ENCODE results near the gene FCRL5. TPM values are rescaled to one million over a fixed set of nuclear protein-coding genes. Genes with fewer than 3 reads are reported as not detected.

The FCRL5 gene
- polyA plus RNA-seq, 4 donors = 0.05 to 0.07 (median 0.06) TPM

Other genes starting within 250 kb of the FCRL5 start
- not detected for gene FCRL4, start 45.6 kb upstream of the FCRL5 start, polyA plus RNA-seq (ENCODE audit: insufficient read length in 4 of 4)
- gene FCRL3, start 148.3 kb upstream of the FCRL5 start, polyA plus RNA-seq (ENCODE audit: insufficient read length in 4 of 4) = under 1 TPM in 3 of 4 donors, not detected in 1; 0.04 to 0.33 (median 0.06) TPM
- under 1 TPM in 1 of 4 donors, not detected in 3; 0.04 TPM for gene FCRL2, start 224.6 kb upstream of the FCRL5 start, polyA plus RNA-seq (ENCODE audit: insufficient read length in 4 of 4)